ENCODE results near the gene WARS2.
A peak's percentile ranks its signal among the peaks of the same experiment; 100 is the strongest.

Gene WARS2

DNA sequence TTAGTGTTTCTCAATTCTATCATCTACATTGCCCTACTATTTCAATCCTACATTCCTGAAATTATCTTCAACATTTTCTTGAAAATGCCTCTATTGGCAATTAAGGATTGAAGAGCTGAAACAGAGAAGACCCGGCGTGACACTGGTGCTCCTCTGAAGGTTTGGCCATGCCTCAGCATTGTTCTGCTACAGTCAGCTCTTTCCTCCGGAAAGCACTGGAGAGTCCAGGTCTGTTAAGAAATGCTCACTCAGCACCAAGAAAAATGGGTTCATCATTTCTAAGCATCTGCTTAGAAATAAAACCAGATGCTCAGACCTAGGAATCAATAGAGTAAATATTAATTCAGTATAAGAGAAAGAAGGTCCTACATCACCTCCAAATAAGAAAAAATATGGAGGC is 58.8 kb downstream of the WARS2 start:
- Mint-ChIP-seq H3K36me3 (no peaks in the 10 kb centered on the region), H3K4me3 (no peak overlapping the region), H3K4me1 (peaks cover 7% of the 10 kb centered on the region), H3K27ac (no peak overlapping the region), H3K9me3 (peaks cover 11% of the 10 kb centered on the region)
- DNase-seq (ENCODE audit: low spot score in 2 of 2) (no peak), ATAC-seq (no peak)

DNA sequence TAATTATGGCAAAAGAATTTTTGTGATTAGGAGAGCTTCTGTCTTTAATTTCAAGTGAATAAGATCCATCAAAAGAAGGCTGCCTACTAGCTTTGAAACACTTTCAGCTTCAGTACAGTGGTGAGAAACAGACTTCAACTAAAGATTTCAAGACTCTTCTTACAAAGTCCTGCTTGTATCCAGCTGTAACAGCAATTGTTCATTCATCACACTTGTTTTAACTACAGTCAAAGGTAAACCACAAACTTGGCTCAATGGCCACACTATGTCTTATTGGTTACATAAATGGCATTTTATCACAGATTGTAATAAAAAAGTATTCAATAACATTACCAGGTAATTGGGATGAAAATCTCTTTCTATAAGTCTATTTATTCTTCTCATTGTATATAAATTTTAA is 59.2 kb downstream of the WARS2 start:
- H3K4me1 Mint-ChIP-seq = peaks cover 7% of the 10 kb centered on the region
- no peak overlapping the region for H3K4me3 Mint-ChIP-seq
- no peaks in the 10 kb centered on the region for H3K36me3 Mint-ChIP-seq
- DNase-seq (ENCODE audit: low spot score in 2 of 2) (no peak), ATAC-seq (no peak)
- no peak overlapping the region for H3K27ac Mint-ChIP-seq
- peaks cover 11% of the 10 kb centered on the region for H3K9me3 Mint-ChIP-seq

GRCh38 chr1:119080586-119080985 is 59.9 kb downstream of the WARS2 start:
- Mint-ChIP-seq H3K27ac (no peak overlapping the region), H3K4me1 (peaks cover 7% of the 10 kb centered on the region), H3K4me3 (no peak overlapping the region), H3K36me3 (no peaks in the 10 kb centered on the region), H3K9me3 (peaks cover 11% of the 10 kb centered on the region)
- DNase-seq (ENCODE audit: low spot score in 2 of 2) (no peak), ATAC-seq (no peak)

- peaks cover 4% of the 10 kb centered on the region for H3K9me3 Mint-ChIP-seq
- DNase-seq (ENCODE audit: low spot score in 2 of 2) = no peak
- ATAC-seq = no peak
- no peak overlapping the region for H3K4me3 Mint-ChIP-seq
- no peaks in the 10 kb centered on the region for H3K36me3 Mint-ChIP-seq
- no peak overlapping the region for H3K27ac Mint-ChIP-seq
- H3K4me1 Mint-ChIP-seq = no peaks in the 10 kb centered on the region
Measured at GRCh38 chr1:119079881-119080280, 60.6 kb downstream of the WARS2 start.

DNA sequence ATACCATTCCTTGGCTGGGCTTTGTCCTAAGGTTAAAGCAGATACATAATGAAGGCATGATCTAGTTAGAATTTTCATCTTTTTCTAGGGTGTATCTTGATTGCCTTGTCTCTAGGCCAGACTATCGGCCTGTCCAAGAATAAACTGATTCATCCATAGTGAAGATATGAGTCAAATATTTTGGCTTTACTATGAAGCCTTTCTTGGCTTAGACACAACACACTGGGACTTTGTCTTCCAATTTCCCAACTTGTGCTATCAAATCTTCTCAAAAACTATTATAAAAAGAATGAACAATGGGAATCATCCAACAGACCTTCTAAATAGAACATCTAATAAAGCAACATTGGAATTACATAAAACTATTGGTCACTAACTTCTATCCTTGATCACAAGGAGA is 64.8 kb downstream of the WARS2 start:
- Mint-ChIP-seq H3K27ac (no peak overlapping the region), H3K4me1 (no peaks in the 10 kb centered on the region), H3K4me3 (no peak overlapping the region), H3K9me3 (peaks cover 8% of the 10 kb centered on the region), H3K36me3 (no peaks in the 10 kb centered on the region)
- ATAC-seq (no peak), DNase-seq (ENCODE audit: low spot score in 2 of 2) (no peak)

DNA sequence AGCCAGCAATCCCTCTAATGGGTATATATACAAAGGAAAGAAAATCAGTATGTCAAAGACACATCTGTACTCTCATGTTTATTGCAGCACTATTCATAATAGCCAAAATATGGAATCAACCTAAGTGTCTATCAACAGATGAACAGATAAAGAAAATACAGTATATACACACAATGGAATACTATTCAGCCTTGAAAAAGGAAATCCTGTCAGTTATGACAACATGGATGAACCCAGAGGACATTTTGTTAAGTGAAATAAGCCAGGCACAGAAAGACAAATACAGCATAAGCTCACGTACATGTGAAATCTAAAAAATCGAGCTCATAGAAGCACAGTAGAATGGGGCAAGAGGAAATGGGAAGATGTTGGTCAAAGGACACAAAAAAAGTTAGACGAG is 69.1 kb downstream of the WARS2 start:
- no peak overlapping the region for H3K4me3 Mint-ChIP-seq
- H3K9me3 Mint-ChIP-seq = peaks cover 3% of the 10 kb centered on the region
- H3K36me3 Mint-ChIP-seq = no peaks in the 10 kb centered on the region

GRCh38 chr1:119069682-119070081 is 70.8 kb downstream of the WARS2 start:
- ATAC-seq = peak; percentile 61
- Mint-ChIP-seq H3K9me3 (peaks cover 5% of the 10 kb centered on the region), H3K36me3 (no peaks in the 10 kb centered on the region), H3K27ac (no peak overlapping the region), H3K4me1 (peaks cover 6% of the 10 kb centered on the region), H3K4me3 (no peak overlapping the region)
- DNase-seq (ENCODE audit: low spot score in 2 of 2) = no peak

More for the DNA sequence above, 69.1 kb downstream of the WARS2 start:
- no peak overlapping the region for H3K27ac Mint-ChIP-seq
- DNase-seq (ENCODE audit: low spot score in 2 of 2) (no peak), ATAC-seq (no peak)
- H3K4me1 Mint-ChIP-seq = peaks cover 6% of the 10 kb centered on the region

GRCh38 chr1:119068427-119068826 is 72.0 kb downstream of the WARS2 start:
- no peak overlapping the region for H3K27ac Mint-ChIP-seq
- ATAC-seq (no peak), DNase-seq (ENCODE audit: low spot score in 2 of 2) (no peak)
- peaks cover 6% of the 10 kb centered on the region for H3K4me1 Mint-ChIP-seq
- H3K9me3 Mint-ChIP-seq = peaks cover 5% of the 10 kb centered on the region
- no peak overlapping the region for H3K4me3 Mint-ChIP-seq
- H3K36me3 Mint-ChIP-seq = no peaks in the 10 kb centered on the region

DNA sequence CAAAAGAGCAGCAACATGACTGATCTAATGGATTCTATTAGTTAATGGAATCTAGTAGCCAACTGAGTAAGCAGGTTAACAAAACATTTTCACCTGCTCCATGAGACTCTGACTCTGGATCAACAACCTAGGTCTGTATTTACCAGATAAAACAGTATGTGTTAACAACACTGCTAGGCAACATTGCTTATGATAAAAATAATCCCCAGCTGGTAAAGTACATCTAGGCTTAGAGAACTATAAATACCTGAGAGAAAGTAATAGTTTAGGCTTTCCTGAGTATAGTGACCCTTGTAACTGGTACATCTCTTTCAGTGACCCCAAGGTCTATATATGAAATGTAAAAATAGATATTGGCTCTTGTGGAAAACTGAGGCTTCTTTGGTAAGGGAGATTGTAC is 78.8 kb downstream of the WARS2 start:
- H3K27ac Mint-ChIP-seq = no peak overlapping the region

GRCh38 chr1:119055568-119055967 is 84.9 kb downstream of the WARS2 start:
- Mint-ChIP-seq H3K27ac (no peak overlapping the region), H3K4me1 (no peaks in the 10 kb centered on the region), H3K9me3 (peaks cover 6% of the 10 kb centered on the region), H3K36me3 (no peaks in the 10 kb centered on the region), H3K4me3 (no peak overlapping the region)
- ATAC-seq (no peak), DNase-seq (ENCODE audit: low spot score in 2 of 2) (no peak)

More for the DNA sequence above, 78.8 kb downstream of the WARS2 start:
- DNase-seq (ENCODE audit: low spot score in 2 of 2) (no peak), ATAC-seq (no peak)
- peaks cover 10% of the 10 kb centered on the region for H3K9me3 Mint-ChIP-seq
- no peaks in the 10 kb centered on the region for H3K36me3 Mint-ChIP-seq
- H3K4me1 Mint-ChIP-seq = no peaks in the 10 kb centered on the region
- H3K4me3 Mint-ChIP-seq = no peak overlapping the region

DNA sequence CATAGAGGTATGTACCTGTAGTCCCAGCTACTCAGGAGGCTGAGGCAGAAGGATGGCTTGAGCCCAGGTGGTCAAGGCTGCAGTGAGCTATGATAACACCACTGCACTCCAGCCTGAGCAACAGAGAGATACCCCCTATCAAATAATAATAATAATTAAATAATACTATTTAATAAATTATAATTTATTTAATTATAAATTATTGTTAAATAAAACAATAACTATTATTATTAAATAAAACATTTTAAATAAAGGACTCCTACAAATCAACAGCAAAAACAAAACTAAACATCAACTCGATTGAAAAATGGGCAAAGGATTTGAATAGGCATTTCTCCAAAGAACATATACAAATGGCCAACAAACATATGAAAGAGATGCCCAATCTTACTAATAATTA is 86.5 kb downstream of the WARS2 start:
- no peak overlapping the region for H3K27ac Mint-ChIP-seq
- no peak overlapping the region for H3K4me3 Mint-ChIP-seq
- peaks cover 12% of the 10 kb centered on the region for H3K9me3 Mint-ChIP-seq
- ATAC-seq (no peak), DNase-seq (ENCODE audit: low spot score in 2 of 2) (no peak)
- no peaks in the 10 kb centered on the region for H3K4me1 Mint-ChIP-seq
- no peaks in the 10 kb centered on the region for H3K36me3 Mint-ChIP-seq

DNA sequence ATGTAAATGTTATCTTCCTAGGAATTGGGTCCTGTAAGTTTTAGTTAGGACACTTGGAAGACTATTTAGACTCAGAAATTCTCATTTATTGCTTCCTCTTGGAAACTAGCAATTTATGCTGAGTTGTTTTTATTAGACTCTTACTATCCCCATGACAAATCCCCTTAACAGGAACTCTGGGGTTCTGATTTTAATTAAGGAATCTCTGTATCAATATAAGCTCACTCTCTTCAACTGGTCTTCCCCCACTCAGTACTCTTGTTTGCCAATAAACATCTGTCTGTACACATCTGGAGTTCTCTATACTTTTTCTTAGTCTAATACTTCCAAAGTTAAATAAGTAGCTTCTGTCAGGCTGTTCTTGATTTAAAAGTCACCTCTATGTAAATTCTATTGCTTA is 88.2 kb downstream of the WARS2 start:
- ATAC-seq (no peak), DNase-seq (ENCODE audit: low spot score in 2 of 2) (no peak)
- Mint-ChIP-seq H3K27ac (no peak overlapping the region), H3K4me3 (no peak overlapping the region), H3K4me1 (no peaks in the 10 kb centered on the region), H3K9me3 (peaks cover 12% of the 10 kb centered on the region), H3K36me3 (no peaks in the 10 kb centered on the region)

GRCh38 chr1:119048624-119049404 is 91.6 kb downstream of the WARS2 start:
- no peak overlapping the region for H3K27ac Mint-ChIP-seq
- peaks cover 8% of the 10 kb centered on the region for H3K36me3 Mint-ChIP-seq
- ATAC-seq = no peak
- H3K9me3 Mint-ChIP-seq = peaks cover 9% of the 10 kb centered on the region
- H3K4me1 Mint-ChIP-seq = no peaks in the 10 kb centered on the region
- DNase-seq (ENCODE audit: low spot score in 2 of 2) = no peak
- no peak overlapping the region for H3K4me3 Mint-ChIP-seq

DNA sequence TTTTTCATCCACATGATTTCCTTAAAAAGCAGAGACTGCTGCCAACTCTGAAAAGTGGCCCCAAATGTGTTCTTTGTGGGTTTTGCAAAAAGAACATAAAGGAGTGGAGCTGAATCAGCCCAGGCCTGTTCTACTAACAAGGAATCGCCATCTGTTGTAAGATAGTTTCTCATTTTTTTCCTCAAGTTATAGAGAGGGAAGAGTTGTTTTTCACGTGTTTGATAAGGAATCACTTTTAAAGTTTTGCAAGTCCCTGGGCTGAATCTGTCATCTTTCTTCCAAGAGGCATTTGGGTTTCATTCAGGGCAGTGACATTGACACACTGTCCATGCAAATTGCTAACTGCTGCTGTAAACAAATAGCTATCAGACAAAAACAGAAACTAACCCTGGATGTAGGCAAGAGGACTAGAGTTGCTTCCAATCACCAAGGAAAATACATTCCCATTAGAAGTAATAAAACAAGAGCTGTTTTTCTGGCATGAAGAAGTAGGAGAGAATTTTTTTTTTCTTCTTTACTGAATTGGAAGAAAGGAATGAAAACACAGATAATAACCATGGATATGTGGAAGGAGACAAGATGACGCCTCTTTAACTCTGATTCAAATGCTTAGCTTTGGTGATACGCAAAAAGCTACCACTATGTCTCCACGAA is 93.5 kb downstream of the WARS2 start:
- no peak overlapping the region for H3K27ac Mint-ChIP-seq
- ATAC-seq (no peak), DNase-seq (ENCODE audit: low spot score in 2 of 2) (no peak)
- H3K4me3 Mint-ChIP-seq = no peak overlapping the region
- peaks cover 9% of the 10 kb centered on the region for H3K9me3 Mint-ChIP-seq
- H3K36me3 Mint-ChIP-seq = peaks cover 14% of the 10 kb centered on the region
- H3K4me1 Mint-ChIP-seq = no peaks in the 10 kb centered on the region

DNA sequence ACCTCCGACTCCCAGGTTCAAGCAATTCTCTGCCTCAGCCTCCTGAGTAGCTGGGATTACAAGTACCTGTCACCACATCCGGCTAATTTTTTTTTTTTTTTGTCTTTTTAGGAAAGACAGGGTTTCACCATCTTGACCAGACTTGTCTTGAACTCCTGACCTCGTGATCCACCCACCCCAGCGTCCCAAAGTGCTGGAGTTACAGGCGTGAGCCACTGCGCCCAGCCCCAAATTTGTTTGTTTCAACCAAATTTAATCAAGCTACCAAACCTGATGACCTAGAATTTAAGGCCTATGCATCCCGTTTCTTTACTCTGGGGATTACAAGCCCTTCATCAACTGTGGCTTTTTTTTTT is 94.0 kb downstream of the WARS2 start:
- Mint-ChIP-seq H3K4me1 (no peaks in the 10 kb centered on the region), H3K9me3 (peaks cover 9% of the 10 kb centered on the region), H3K36me3 (peaks cover 14% of the 10 kb centered on the region), H3K27ac (no peak overlapping the region), H3K4me3 (no peak overlapping the region)
- DNase-seq (ENCODE audit: low spot score in 2 of 2) (no peak), ATAC-seq (no peak)

- H3K9me3 Mint-ChIP-seq = peaks cover 9% of the 10 kb centered on the region
- H3K27ac Mint-ChIP-seq = no peak overlapping the region
- no peak overlapping the region for H3K4me3 Mint-ChIP-seq
- peaks cover 14% of the 10 kb centered on the region for H3K36me3 Mint-ChIP-seq
- no peaks in the 10 kb centered on the region for H3K4me1 Mint-ChIP-seq
- DNase-seq (ENCODE audit: low spot score in 2 of 2) = no peak
- no peak for ATAC-seq
Measured at GRCh38 chr1:119045096-119045746, 95.2 kb downstream of the WARS2 start.

Measured in stimulated activated effector memory CD8-positive, alpha-beta T cell treated with anti-CD3 and anti-CD28 coated beads, Interleukin-12 subunit alpha, Interleukin-12 subunit beta, amount 100 ng/mL, for 72 hours (primary cell).